ENCODE measurements around the gene NAPSA.
"Not testable (repeated sequence)": the region's sequence is repeated elsewhere in the genome, so short reads cannot be mapped to it uniquely, and the experiment has no call there.

Gene NAPSA

GRCh38 chr19:50365434-50366306 is at the start of gene NAPSA:
TSS of gene NAPSA (minus strand) at chr19:50365639. CDS start at chr19:50365621, 18 bp downstream.
- no peak for DNase-seq

- DNase-seq: no peak
Observed at GRCh38 chr19:50413531-50413930, 48.1 kb upstream of the NAPSA start.

- DNase-seq: no peak
Observed at GRCh38 chr19:50413096-50413495, 47.7 kb upstream of the NAPSA start.

GRCh38 chr19:50412419-50412818 is 47.0 kb upstream of the NAPSA start:
- DNase-seq: no peak

GRCh38 chr19:50410109-50410508 is 44.7 kb upstream of the NAPSA start:
- DNase-seq: no peak

- DNase-seq: no peak
Observed at GRCh38 chr19:50409347-50409746, 43.9 kb upstream of the NAPSA start.

- DNase-seq: no peak
Observed at GRCh38 chr19:50406829-50407228, 41.4 kb upstream of the NAPSA start.

GRCh38 chr19:50406156-50406820 is 40.8 kb upstream of the NAPSA start:
- no peak for DNase-seq

GRCh38 chr19:50402544-50403301 is 37.3 kb upstream of the NAPSA start:
- DNase-seq: no peak

GRCh38 chr19:50401605-50402450 is 36.4 kb upstream of the NAPSA start:
- no peak for DNase-seq

GRCh38 chr19:50399368-50399745 is 33.9 kb upstream of the NAPSA start:
- DNase-seq: no peak

GRCh38 chr19:50398675-50399367 is 33.4 kb upstream of the NAPSA start:
- DNase-seq: no peak

- no peak for DNase-seq
Observed at GRCh38 chr19:50394017-50394416, 28.6 kb upstream of the NAPSA start.

GRCh38 chr19:50393589-50393988 is 28.1 kb upstream of the NAPSA start:
- no peak for DNase-seq

GRCh38 chr19:50392759-50393158 is 27.3 kb upstream of the NAPSA start:
- DNase-seq: no peak

GRCh38 chr19:50390952-50391351 is 25.5 kb upstream of the NAPSA start:
- DNase-seq: not testable (repeated sequence)

- not testable (repeated sequence) for DNase-seq
Observed at GRCh38 chr19:50390295-50390694, 24.9 kb upstream of the NAPSA start.

GRCh38 chr19:50387868-50388245 is 22.4 kb upstream of the NAPSA start:
- no peak for DNase-seq

GRCh38 chr19:50387176-50387867 is 21.9 kb upstream of the NAPSA start:
- no peak for DNase-seq

GRCh38 chr19:50384685-50385535 is 19.5 kb upstream of the NAPSA start:
- DNase-seq: no peak
